WTC11 (cell line): Measurements from ENCODE around the gene TAF11L14. TPM values are rescaled to one million over a fixed set of nuclear protein-coding genes. Genes with fewer than 3 reads are reported as not detected.

Source experiments
- ATAC-seq: fragments of 200-7000 bp; cut with Tn5 transposase; 2 replicates; pipeline ENCODE4 v1.10.0; 2021; ENCODE audit warnings: mild to moderate bottlenecking, moderate library complexity
- CTCF ChIA-PET: fragments of 300-600 bp; sonication (Branson Sonifier 250); formaldehyde crosslinking; loops from one replicate; lab custom pipeline; 2021; ENCODE audit warnings: antibody characterized with exemption; lab: Charles Lee
- POLR2A ChIA-PET: fragments of 350-600 bp; sonication (Branson Sonifier 250); formaldehyde crosslinking; loops from one replicate; lab custom pipeline; 2021; ENCODE audit warnings: antibody characterized with exemption; lab: Charles Lee
- DNase-seq: peaks from one replicate; pipeline ENCODE4 v3.0.0; 2021; ENCODE audit warnings: low spot score
- H3K27ac Mint-ChIP-seq: 2 replicates; pipeline ENCODE4 v1.8.0; 2021; ENCODE audit warnings: mixed read lengths
- H3K27me3 Mint-ChIP-seq: 2 replicates; pipeline ENCODE4 v1.8.0; 2021; ENCODE audit warnings: low read depth, mild to moderate bottlenecking, moderate library complexity, mixed read lengths
- H3K36me3 Mint-ChIP-seq: 2 replicates; pipeline ENCODE4 v1.8.0; 2021; ENCODE audit warnings: mixed read lengths
- H3K4me1 Mint-ChIP-seq: 2 replicates; pipeline ENCODE4 v1.8.0; 2022; ENCODE audit warnings: mixed read lengths
- H3K4me3 Mint-ChIP-seq: 2 replicates; pipeline ENCODE4 v1.8.0; 2021; ENCODE audit warnings: mild to moderate bottlenecking, moderate library complexity, mixed read lengths
- H3K9me3 Mint-ChIP-seq: 2 replicates; pipeline ENCODE4 v1.8.0; 2021; ENCODE audit warnings: mixed read lengths
- AFF4 ChIP-seq: sonication (generic); formaldehyde crosslinking; IDR thresholded peaks from 2 replicates; pipeline ENCODE4 v1.8.1; 2023; ENCODE audit warnings: mild to moderate bottlenecking, missing genetic modification reagents, borderline replicate concordance
- CTCF ChIP-seq: fragments of 200-600 bp; IDR thresholded peaks from 2 replicates; pipeline ENCODE4 v1.8.0; 2022; ENCODE audit warnings: antibody characterized with exemption
- IRF2 ChIP-seq: sonication (generic); formaldehyde crosslinking; IDR thresholded peaks from 2 replicates; pipeline ENCODE4 v1.8.0; 2022; ENCODE audit warnings: low read depth, missing genetic modification reagents, borderline replicate concordance
- JAZF1 ChIP-seq: fragments of 250-450 bp; sonication (Bioruptor Pico); IDR thresholded peaks from 2 replicates; pipeline ENCODE4 v1.9.0; 2021; ENCODE audit warnings: moderate library complexity, mild to moderate bottlenecking, inconsistent platforms
- MXD4 ChIP-seq: fragments of 250-450 bp; sonication (Bioruptor Pico); IDR thresholded peaks from 2 replicates; pipeline ENCODE4 v1.8.0; 2021; ENCODE audit warnings: mild to moderate bottlenecking, moderate library complexity, borderline replicate concordance
- SMAD4 ChIP-seq: sonication (generic); formaldehyde crosslinking; IDR thresholded peaks from 2 replicates; pipeline ENCODE4 v1.8.0; 2022; ENCODE audit warnings: mild to moderate bottlenecking, missing genetic modification reagents
- TEAD1 ChIP-seq: sonication (generic); formaldehyde crosslinking; IDR thresholded peaks from 2 replicates; pipeline ENCODE4 v1.8.0; 2022; ENCODE audit warnings: mild to moderate bottlenecking, missing genetic modification reagents
- TEAD4 ChIP-seq: sonication (generic); formaldehyde crosslinking; IDR thresholded peaks from 2 replicates; pipeline ENCODE4 v1.8.0; 2022; ENCODE audit warnings: mild to moderate bottlenecking, missing genetic modification reagents
- ZBTB21 ChIP-seq: sonication (generic); formaldehyde crosslinking; IDR thresholded peaks from 2 replicates; pipeline ENCODE4 v1.8.1; 2023; ENCODE audit warnings: mild to moderate bottlenecking, missing genetic modification reagents, borderline replicate concordance
- ZNF532 ChIP-seq: fragments of 250-450 bp; sonication (Bioruptor Pico); IDR thresholded peaks from 2 replicates; pipeline ENCODE4 v1.9.0; 2021; ENCODE audit warnings: mild to moderate bottlenecking, borderline replicate concordance
- total RNA-seq: library from RNA; stranded (reverse); gene quantifications from 3 replicates; pipeline ENCODE4 v1.2.3, GENCODE V29; 2021
- TF ChIP-seq, protein P1 (sequence below): sonication (generic); formaldehyde crosslinking; IDR thresholded peaks from 2 replicates; pipeline ENCODE4 v1.8.1; 2023; ENCODE audit warnings: mild to moderate bottlenecking, missing genetic modification reagents
- TF ChIP-seq, protein P2 (sequence below): sonication (generic); formaldehyde crosslinking; IDR thresholded peaks from 2 replicates; pipeline ENCODE4 v1.8.0; 2022; ENCODE audit warnings: mild to moderate bottlenecking, missing genetic modification reagents
- TF ChIP-seq, protein P3 (sequence below): sonication (generic); formaldehyde crosslinking; IDR thresholded peaks from 2 replicates; pipeline ENCODE4 v1.8.1; 2022; ENCODE audit warnings: mild to moderate bottlenecking, missing genetic modification reagents, moderate library complexity, borderline replicate concordance
- TF ChIP-seq, protein P4 (sequence below): fragments of 250-450 bp; sonication (Bioruptor Pico); IDR thresholded peaks from 2 replicates; pipeline ENCODE4 v2.1.2; 2022; ENCODE audit warnings: mild to moderate bottlenecking, moderate library complexity
- TF ChIP-seq, protein P5 (sequence below): sonication (generic); formaldehyde crosslinking; conservative IDR thresholded peaks from 2 replicates; pipeline ENCODE4 v1.8.1; 2022; ENCODE audit warnings: mild to moderate bottlenecking, missing genetic modification reagents

Gene TAF11L14
- total RNA-seq, 1 experiment from 2014 or later: not detected

GRCh38 chr5:17665836-17666235 is 31.6 kb downstream of the TAF11L14 start (continued):
- TF ChIP-seq ZNF532: no peak
- TF ChIP-seq CTCF: no peak
- TF ChIP-seq, protein P1, sequence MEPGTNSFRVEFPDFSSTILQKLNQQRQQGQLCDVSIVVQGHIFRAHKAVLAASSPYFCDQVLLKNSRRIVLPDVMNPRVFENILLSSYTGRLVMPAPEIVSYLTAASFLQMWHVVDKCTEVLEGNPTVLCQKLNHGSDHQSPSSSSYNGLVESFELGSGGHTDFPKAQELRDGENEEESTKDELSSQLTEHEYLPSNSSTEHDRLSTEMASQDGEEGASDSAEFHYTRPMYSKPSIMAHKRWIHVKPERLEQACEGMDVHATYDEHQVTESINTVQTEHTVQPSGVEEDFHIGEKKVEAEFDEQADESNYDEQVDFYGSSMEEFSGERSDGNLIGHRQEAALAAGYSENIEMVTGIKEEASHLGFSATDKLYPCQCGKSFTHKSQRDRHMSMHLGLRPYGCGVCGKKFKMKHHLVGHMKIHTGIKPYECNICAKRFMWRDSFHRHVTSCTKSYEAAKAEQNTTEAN (CRISPR knock-in tag): no peak
- TF ChIP-seq MXD4 (CRISPR knock-in tag): no peak

DNA sequence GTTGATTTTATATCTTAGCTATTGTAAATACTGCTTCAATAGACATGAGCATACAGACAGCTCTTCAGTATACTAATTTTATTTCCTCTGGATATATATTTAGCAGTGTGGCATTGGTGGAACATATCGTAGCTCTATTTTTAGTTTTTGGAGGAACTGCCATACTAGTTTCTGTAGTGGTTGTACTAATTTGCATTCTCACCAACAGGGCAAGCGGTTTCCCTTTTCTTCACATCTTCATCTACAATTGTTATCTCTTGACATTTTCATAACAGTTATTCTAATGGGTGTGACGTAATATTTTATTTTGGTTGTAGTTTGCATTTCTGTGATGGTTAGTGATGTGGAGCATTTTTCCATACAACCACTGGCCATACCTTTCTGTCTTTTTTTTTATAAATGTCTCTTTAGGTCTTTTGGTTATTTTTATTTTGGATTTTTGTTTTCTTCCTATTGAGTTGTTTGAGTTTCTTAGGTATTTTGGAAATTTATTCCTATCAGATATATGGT is 32.5 kb downstream of the TAF11L14 start:
- no peak overlapping the region for H3K4me3 Mint-ChIP-seq
- peaks cover 3% of the 10 kb centered on the region; the same call in 1 of the 2 replicates for H3K36me3 Mint-ChIP-seq
- H3K4me1 Mint-ChIP-seq: peaks cover 26% of the 10 kb centered on the region
- TF ChIP-seq TEAD1 (no peak), SMAD4 (CRISPR knock-in tag) (no peak), TEAD4 (no peak), ZBTB21 (no peak), AFF4 (CRISPR knock-in tag) (no peak), JAZF1 (CRISPR knock-in tag) (no peak), IRF2 (CRISPR knock-in tag) (no peak), ZNF532 (no peak)
- TF ChIP-seq, protein P2, sequence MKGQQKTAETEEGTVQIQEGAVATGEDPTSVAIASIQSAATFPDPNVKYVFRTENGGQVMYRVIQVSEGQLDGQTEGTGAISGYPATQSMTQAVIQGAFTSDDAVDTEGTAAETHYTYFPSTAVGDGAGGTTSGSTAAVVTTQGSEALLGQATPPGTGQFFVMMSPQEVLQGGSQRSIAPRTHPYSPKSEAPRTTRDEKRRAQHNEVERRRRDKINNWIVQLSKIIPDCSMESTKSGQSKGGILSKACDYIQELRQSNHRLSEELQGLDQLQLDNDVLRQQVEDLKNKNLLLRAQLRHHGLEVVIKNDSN (CRISPR knock-in tag): no peak
- TF ChIP-seq, protein P3, sequence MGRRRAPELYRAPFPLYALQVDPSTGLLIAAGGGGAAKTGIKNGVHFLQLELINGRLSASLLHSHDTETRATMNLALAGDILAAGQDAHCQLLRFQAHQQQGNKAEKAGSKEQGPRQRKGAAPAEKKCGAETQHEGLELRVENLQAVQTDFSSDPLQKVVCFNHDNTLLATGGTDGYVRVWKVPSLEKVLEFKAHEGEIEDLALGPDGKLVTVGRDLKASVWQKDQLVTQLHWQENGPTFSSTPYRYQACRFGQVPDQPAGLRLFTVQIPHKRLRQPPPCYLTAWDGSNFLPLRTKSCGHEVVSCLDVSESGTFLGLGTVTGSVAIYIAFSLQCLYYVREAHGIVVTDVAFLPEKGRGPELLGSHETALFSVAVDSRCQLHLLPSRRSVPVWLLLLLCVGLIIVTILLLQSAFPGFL: no peak
- TF ChIP-seq, protein P4, sequence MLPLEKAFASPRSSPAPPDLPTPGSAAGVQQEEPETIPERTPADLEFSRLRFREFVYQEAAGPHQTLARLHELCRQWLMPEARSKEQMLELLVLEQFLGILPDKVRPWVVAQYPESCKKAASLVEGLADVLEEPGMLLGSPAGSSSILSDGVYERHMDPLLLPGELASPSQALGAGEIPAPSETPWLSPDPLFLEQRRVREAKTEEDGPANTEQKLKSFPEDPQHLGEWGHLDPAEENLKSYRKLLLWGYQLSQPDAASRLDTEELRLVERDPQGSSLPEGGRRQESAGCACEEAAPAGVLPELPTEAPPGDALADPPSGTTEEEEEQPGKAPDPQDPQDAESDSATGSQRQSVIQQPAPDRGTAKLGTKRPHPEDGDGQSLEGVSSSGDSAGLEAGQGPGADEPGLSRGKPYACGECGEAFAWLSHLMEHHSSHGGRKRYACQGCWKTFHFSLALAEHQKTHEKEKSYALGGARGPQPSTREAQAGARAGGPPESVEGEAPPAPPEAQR (CRISPR knock-in tag): no peak
- TF ChIP-seq, protein P5, sequence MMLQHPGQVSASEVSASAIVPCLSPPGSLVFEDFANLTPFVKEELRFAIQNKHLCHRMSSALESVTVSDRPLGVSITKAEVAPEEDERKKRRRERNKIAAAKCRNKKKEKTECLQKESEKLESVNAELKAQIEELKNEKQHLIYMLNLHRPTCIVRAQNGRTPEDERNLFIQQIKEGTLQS (CRISPR knock-in tag): no peak
- no peak overlapping the region for H3K27ac Mint-ChIP-seq
- DNase-seq (no peak), ATAC-seq (no peak)
- ChIA-PET CTCF (no interaction called here), POLR2A (no interaction called here)
- no peaks in the 10 kb centered on the region; the same call in 1 of the 2 replicates for H3K27me3 Mint-ChIP-seq
- H3K9me3 Mint-ChIP-seq: peaks cover 10% of the 10 kb centered on the region
